WTC11 (cell line): ENCODE data around the gene NFKBIE. TPM values are rescaled to one million over a fixed set of nuclear protein-coding genes. Genes with fewer than 3 reads are reported as not detected.

Experiments
- ATAC-seq: fragments of 200-7000 bp; cut with Tn5 transposase; 2 replicates; pipeline ENCODE4 v1.10.0; 2021; ENCODE audit warnings: mild to moderate bottlenecking, moderate library complexity
- CTCF ChIA-PET: fragments of 300-600 bp; sonication (Branson Sonifier 250); formaldehyde crosslinking; loops from one replicate; lab custom pipeline; 2021; ENCODE audit warnings: antibody characterized with exemption; lab: Charles Lee
- POLR2A ChIA-PET: fragments of 350-600 bp; sonication (Branson Sonifier 250); formaldehyde crosslinking; loops from one replicate; lab custom pipeline; 2021; ENCODE audit warnings: antibody characterized with exemption; lab: Charles Lee
- DNase-seq: peaks from one replicate; pipeline ENCODE4 v3.0.0; 2021; ENCODE audit warnings: low spot score
- H3K27ac Mint-ChIP-seq: 2 replicates; pipeline ENCODE4 v1.8.0; 2021; ENCODE audit warnings: mixed read lengths
- H3K27me3 Mint-ChIP-seq: 2 replicates; pipeline ENCODE4 v1.8.0; 2021; ENCODE audit warnings: low read depth, mild to moderate bottlenecking, moderate library complexity, mixed read lengths
- H3K36me3 Mint-ChIP-seq: 2 replicates; pipeline ENCODE4 v1.8.0; 2021; ENCODE audit warnings: mixed read lengths
- H3K4me1 Mint-ChIP-seq: 2 replicates; pipeline ENCODE4 v1.8.0; 2022; ENCODE audit warnings: mixed read lengths
- H3K4me3 Mint-ChIP-seq: 2 replicates; pipeline ENCODE4 v1.8.0; 2021; ENCODE audit warnings: mild to moderate bottlenecking, moderate library complexity, mixed read lengths
- H3K9me3 Mint-ChIP-seq: 2 replicates; pipeline ENCODE4 v1.8.0; 2021; ENCODE audit warnings: mixed read lengths
- AFF4 ChIP-seq: sonication (generic); formaldehyde crosslinking; IDR thresholded peaks from 2 replicates; pipeline ENCODE4 v1.8.1; 2023; ENCODE audit warnings: mild to moderate bottlenecking, missing genetic modification reagents, borderline replicate concordance
- AR ChIP-seq: fragments of 250-450 bp; sonication (Bioruptor Pico); IDR thresholded peaks from 2 replicates; pipeline ENCODE4 v1.9.0; 2021; ENCODE audit warnings: mild to moderate bottlenecking
- ATF6 ChIP-seq: sonication (generic); formaldehyde crosslinking; IDR thresholded peaks from 2 replicates; pipeline ENCODE4 v1.8.1; 2023; ENCODE audit warnings: mild to moderate bottlenecking, missing genetic modification reagents
- CREB1 ChIP-seq: sonication (generic); formaldehyde crosslinking; IDR thresholded peaks from 2 replicates; pipeline ENCODE4 v1.8.0; 2023; ENCODE audit warnings: mild to moderate bottlenecking, missing genetic modification reagents
- E2F5 ChIP-seq: sonication (generic); formaldehyde crosslinking; IDR thresholded peaks from 2 replicates; pipeline ENCODE4 v1.8.1; 2022; ENCODE audit warnings: mild to moderate bottlenecking, moderate library complexity, missing genetic modification reagents
- ERG ChIP-seq: fragments of 250-450 bp; sonication (Bioruptor Pico); IDR thresholded peaks from 2 replicates; pipeline ENCODE4 v1.8.0; 2021; ENCODE audit warnings: mild to moderate bottlenecking
- FOXK1 ChIP-seq: sonication (generic); formaldehyde crosslinking; IDR thresholded peaks from 2 replicates; pipeline ENCODE4 v1.8.0; 2022; ENCODE audit warnings: mild to moderate bottlenecking, moderate library complexity, missing genetic modification reagents
- GABPB1 ChIP-seq: sonication (generic); formaldehyde crosslinking; IDR thresholded peaks from 2 replicates; pipeline ENCODE4 v1.8.1; 2023; ENCODE audit warnings: mild to moderate bottlenecking, missing genetic modification reagents
- IRF1 ChIP-seq: sonication (generic); formaldehyde crosslinking; IDR thresholded peaks from 2 replicates; pipeline ENCODE4 v1.8.0; 2023; ENCODE audit warnings: missing genetic modification reagents
- MAX ChIP-seq: sonication (generic); formaldehyde crosslinking; IDR thresholded peaks from 2 replicates; pipeline ENCODE4 v1.8.0; 2022; ENCODE audit warnings: mild to moderate bottlenecking, missing genetic modification reagents
- NFE2L1 ChIP-seq: sonication (generic); formaldehyde crosslinking; IDR thresholded peaks from 2 replicates; pipeline ENCODE4 v1.8.1; 2023; ENCODE audit warnings: missing genetic modification reagents
- NR1H2 ChIP-seq: sonication (generic); formaldehyde crosslinking; IDR thresholded peaks from 2 replicates; pipeline ENCODE4 v1.9.0; 2021; ENCODE audit warnings: mild to moderate bottlenecking, moderate library complexity, missing genetic modification reagents
- NR2C2 ChIP-seq: sonication (generic); formaldehyde crosslinking; IDR thresholded peaks from 2 replicates; pipeline ENCODE4 v1.8.0; 2022; ENCODE audit warnings: mild to moderate bottlenecking, missing genetic modification reagents
- SMAD4 ChIP-seq: sonication (generic); formaldehyde crosslinking; IDR thresholded peaks from 2 replicates; pipeline ENCODE4 v1.8.0; 2022; ENCODE audit warnings: mild to moderate bottlenecking, missing genetic modification reagents
- SP1 ChIP-seq: sonication (generic); formaldehyde crosslinking; conservative IDR thresholded peaks from 2 replicates; pipeline ENCODE4 v1.8.1; 2022; ENCODE audit warnings: missing genetic modification reagents
- ZNF138 ChIP-seq: sonication (generic); formaldehyde crosslinking; conservative IDR thresholded peaks from 2 replicates; pipeline ENCODE4 v1.8.1; 2022; ENCODE audit warnings: mild to moderate bottlenecking, moderate library complexity, missing genetic modification reagents
- ZNF263 ChIP-seq: sonication (generic); formaldehyde crosslinking; IDR thresholded peaks from 2 replicates; pipeline ENCODE4 v1.8.1; 2022; ENCODE audit warnings: low read depth, mild to moderate bottlenecking, moderate library complexity, missing genetic modification reagents
- ZNF281 ChIP-seq: sonication (generic); formaldehyde crosslinking; IDR thresholded peaks from 2 replicates; pipeline ENCODE4 v1.8.0; 2023; ENCODE audit warnings: mild to moderate bottlenecking, missing genetic modification reagents
- ZNF423 ChIP-seq: fragments of 250-450 bp; sonication (Bioruptor Pico); IDR thresholded peaks from 2 replicates; pipeline ENCODE4 v2.1.2; 2022; ENCODE audit warnings: mild to moderate bottlenecking, moderate library complexity
- total RNA-seq: library from RNA; stranded (reverse); gene quantifications from 3 replicates; pipeline ENCODE4 v1.2.3, GENCODE V29; 2021

NFKBIE gene
- total RNA-seq, 1 experiment from 2014 or later = 10.3 TPM

- TF ChIP-seq AFF4 (CRISPR knock-in tag) = no peak
- TF ChIP-seq GABPB1 (CRISPR knock-in tag) = no peak
- no peak for TF ChIP-seq NFE2L1 (CRISPR knock-in tag)
- TF ChIP-seq ZNF423 (CRISPR knock-in tag) = no peak
- TF ChIP-seq ATF6 = no peak
- no peak for TF ChIP-seq ZNF263 (CRISPR knock-in tag)
- TF ChIP-seq ZNF281 (CRISPR knock-in tag) = no peak
- TF ChIP-seq SMAD4 (CRISPR knock-in tag) = no peak
- no peak for TF ChIP-seq MAX (CRISPR knock-in tag)
- no peak for TF ChIP-seq FOXK1 (CRISPR knock-in tag)
- no peak for TF ChIP-seq CREB1 (CRISPR knock-in tag)
- no peak for TF ChIP-seq AR (CRISPR knock-in tag)
- TF ChIP-seq, all 79 proteins: peak for 0
Measured at GRCh38 chr6:44277763-44278162, 12.4 kb upstream of the NFKBIE start (continued).

- DNase-seq = no peak
- POLR2A ChIA-PET = no interaction called here
- CTCF ChIA-PET = interaction anchor here (1.2 to 3.8 kb wide), 4 partner anchors 9 to 36 kb away, joined by 5 to 23 read pairs (median 13); partner anchors contain the start of gene AARS2
- Mint-ChIP-seq H3K4me1 (peaks cover 10% of the 10 kb centered on the region), H3K27me3 (peaks cover 31% of the 10 kb centered on the region), H3K9me3 (no peaks in the 10 kb centered on the region), H3K36me3 (no peaks in the 10 kb centered on the region), H3K27ac (no peak overlapping the region), H3K4me3 (no peak overlapping the region)
- no peak for ATAC-seq
- no peak for TF ChIP-seq NR1H2
- TF ChIP-seq ZNF138 (CRISPR knock-in tag) = no peak
- TF ChIP-seq IRF1 (CRISPR knock-in tag) = no peak
- no peak for TF ChIP-seq SP1
- TF ChIP-seq NR2C2 (CRISPR knock-in tag) = no peak
- TF ChIP-seq ERG (CRISPR knock-in tag) = no peak
- TF ChIP-seq E2F5 (CRISPR knock-in tag) = no peak
Measured at GRCh38 chr6:44276667-44277640, 11.6 kb upstream of the NFKBIE start.
